Smooth muscle cell (in vitro differentiated cells): Measurements from ENCODE around the gene CCR6. TPM values are rescaled to one million over a fixed set of nuclear protein-coding genes. Genes with fewer than 3 reads are reported as not detected.

ENCODE experiments used
- DNase-seq: peaks from one replicate; lab custom pipeline; 2025; ENCODE audit not compliant: unreplicated experiment; lab: John Stamatoyannopoulos, UW
- H2AFZ ChIP-seq: fragments of 200-600 bp; sonication (generic); 2 replicates; pipeline ENCODE4 v1.6.0; 2016; ENCODE audit warnings: antibody characterized with exemption, low read depth, mild to moderate bottlenecking
- H3F3A ChIP-seq: fragments of 200-600 bp; sonication (generic); 2 replicates; pipeline ENCODE4 v1.6.0; 2017; ENCODE audit warnings: antibody characterized with exemption, low read depth
- H3K27ac ChIP-seq: fragments of 200-600 bp; sonication (generic); 2 replicates; pipeline ENCODE4 v1.5.1; 2016; ENCODE audit warnings: low read depth, mild to moderate bottlenecking
- H3K27me3 ChIP-seq: fragments of 200-600 bp; sonication (generic); 2 replicates; pipeline ENCODE4 v1.6.1; 2016; ENCODE audit warnings: low read depth, mild to moderate bottlenecking
- H3K36me3 ChIP-seq: fragments of 200-600 bp; sonication (generic); 2 replicates; pipeline ENCODE4 v1.5.1; 2016; ENCODE audit warnings: low read depth
- H3K4me1 ChIP-seq: fragments of 200-600 bp; sonication (generic); 2 replicates; pipeline ENCODE4 v1.5.1; 2016; ENCODE audit warnings: low read depth
- H3K4me2 ChIP-seq: fragments of 200-600 bp; sonication (generic); 2 replicates; pipeline ENCODE4 v1.6.0; 2016; ENCODE audit warnings: mild to moderate bottlenecking
- H3K4me3 ChIP-seq: fragments of 200-600 bp; sonication (generic); 2 replicates; pipeline ENCODE4 v1.5.1; 2016; ENCODE audit warnings: mild to moderate bottlenecking
- H3K79me2 ChIP-seq: fragments of 200-600 bp; sonication (generic); 2 replicates; pipeline ENCODE4 v1.6.0; 2016; ENCODE audit warnings: low read depth, mild to moderate bottlenecking
- H3K9ac ChIP-seq: fragments of 200-600 bp; sonication (generic); 2 replicates; pipeline ENCODE4 v1.6.0; 2016; ENCODE audit warnings: low read depth
- H3K9me3 ChIP-seq: fragments of 200-600 bp; sonication (generic); replicated peaks from 2 replicates; pipeline ENCODE4 v1.5.1; 2016; ENCODE audit warnings: low read depth
- H4K20me1 ChIP-seq: fragments of 200-600 bp; sonication (generic); 2 replicates; pipeline ENCODE4 v1.6.0; 2016; ENCODE audit warnings: low read depth
- WGBS: methylation state at CpG from one replicate; pipeline ENCODE4 v1.1.7; 2016; ENCODE audit warnings: low lambda C conversion rate; 5-methylcytosine and 5-hydroxymethylcytosine counted together
- polyA plus RNA-seq: library from polyadenylated mRNA; unstranded; fragments of >200 nt; fragmentation: Nextera tagmentation; extraction: Ambion mirVana; gene quantifications from 2 replicates; pipeline ENCODE4 v1.2.1, GENCODE V29; 2016
- total RNA-seq: library from RNA; depleted of rRNA; stranded (reverse); fragments of >200 nt; gene quantifications from 2 replicates; pipeline ENCODE4 v1.2.3, GENCODE V29; 2014
- TF ChIP-seq, protein P1 (sequence below): fragments of 200-600 bp; sonication (generic); IDR thresholded peaks from 2 replicates; pipeline ENCODE4 v1.5.1; 2017; ENCODE audit warnings: borderline replicate concordance, mild to moderate bottlenecking, antibody characterized with exemption; ENCODE audit not compliant: insufficient read depth, poor library complexity, severe bottlenecking

CCR6 gene
- total and polyA plus RNA-seq, 2 experiments from 2014 or later: not detected

DNA sequence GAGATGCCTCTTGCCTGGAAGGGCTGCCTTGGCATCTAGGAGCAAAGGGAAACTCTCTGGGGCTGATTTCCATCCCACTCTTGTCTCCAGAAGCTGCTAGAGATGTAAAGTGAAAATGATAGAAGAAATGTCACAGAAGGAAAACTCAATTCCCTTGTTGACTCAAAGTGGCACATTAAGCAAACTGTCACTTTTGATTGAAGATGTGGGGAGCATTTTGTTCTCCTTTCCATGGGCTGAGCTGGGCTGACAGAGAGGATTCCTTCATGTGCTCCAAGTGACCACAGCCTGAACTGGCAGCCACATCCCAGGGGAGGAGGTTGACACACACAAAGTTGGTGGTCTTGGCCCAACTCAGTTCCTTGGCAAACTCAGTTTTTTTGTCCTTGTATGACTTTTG, 25.1 kb downstream of the CCR6 start:
- TF ChIP-seq, protein P1, sequence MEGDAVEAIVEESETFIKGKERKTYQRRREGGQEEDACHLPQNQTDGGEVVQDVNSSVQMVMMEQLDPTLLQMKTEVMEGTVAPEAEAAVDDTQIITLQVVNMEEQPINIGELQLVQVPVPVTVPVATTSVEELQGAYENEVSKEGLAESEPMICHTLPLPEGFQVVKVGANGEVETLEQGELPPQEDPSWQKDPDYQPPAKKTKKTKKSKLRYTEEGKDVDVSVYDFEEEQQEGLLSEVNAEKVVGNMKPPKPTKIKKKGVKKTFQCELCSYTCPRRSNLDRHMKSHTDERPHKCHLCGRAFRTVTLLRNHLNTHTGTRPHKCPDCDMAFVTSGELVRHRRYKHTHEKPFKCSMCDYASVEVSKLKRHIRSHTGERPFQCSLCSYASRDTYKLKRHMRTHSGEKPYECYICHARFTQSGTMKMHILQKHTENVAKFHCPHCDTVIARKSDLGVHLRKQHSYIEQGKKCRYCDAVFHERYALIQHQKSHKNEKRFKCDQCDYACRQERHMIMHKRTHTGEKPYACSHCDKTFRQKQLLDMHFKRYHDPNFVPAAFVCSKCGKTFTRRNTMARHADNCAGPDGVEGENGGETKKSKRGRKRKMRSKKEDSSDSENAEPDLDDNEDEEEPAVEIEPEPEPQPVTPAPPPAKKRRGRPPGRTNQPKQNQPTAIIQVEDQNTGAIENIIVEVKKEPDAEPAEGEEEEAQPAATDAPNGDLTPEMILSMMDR: no peak
- Histone ChIP-seq H3K27ac (no peak overlapping the region), H3K4me1 (peaks cover 8% of the 10 kb centered on the region), H3K36me3 (no peaks in the 10 kb centered on the region), H3K27me3 (peaks cover 31% of the 10 kb centered on the region), H3K9ac (no peak overlapping the region), H3F3A (no peaks in the 10 kb centered on the region), H2AFZ (no peak overlapping the region), H4K20me1 (no peaks in the 10 kb centered on the region), H3K9me3 (no peaks in the 10 kb centered on the region), H3K4me3 (no peak overlapping the region), H3K4me2 (no peak overlapping the region), H3K79me2 (no peaks in the 10 kb centered on the region)
- no peak for DNase-seq

DNA sequence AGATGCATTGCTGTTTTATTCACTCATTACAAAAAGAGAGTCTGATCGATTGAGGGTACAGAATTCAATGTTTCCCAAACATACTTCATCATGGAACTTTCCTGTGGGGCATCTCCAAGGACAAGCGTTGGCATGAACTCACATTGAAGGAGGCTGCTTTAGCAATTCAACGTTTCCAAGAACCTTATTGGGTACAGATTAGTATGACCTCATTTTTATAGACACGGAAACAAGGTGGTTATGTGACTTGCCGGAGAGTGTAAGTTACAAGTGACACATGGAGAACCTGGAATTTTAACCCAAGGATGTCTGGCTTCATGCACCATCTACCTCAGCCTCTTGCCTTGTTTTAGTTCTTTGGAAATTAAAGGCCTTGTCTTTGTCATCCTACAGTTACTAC, 26.1 kb downstream of the CCR6 start:
- Histone ChIP-seq H2AFZ (no peak overlapping the region), H3K4me2 (no peak overlapping the region), H3K79me2 (no peaks in the 10 kb centered on the region), H4K20me1 (no peaks in the 10 kb centered on the region), H3K4me1 (peaks cover 8% of the 10 kb centered on the region), H3K27ac (no peak overlapping the region), H3K36me3 (no peaks in the 10 kb centered on the region), H3K4me3 (no peak overlapping the region), H3K9ac (no peak overlapping the region), H3F3A (no peaks in the 10 kb centered on the region), H3K27me3 (peaks cover 26% of the 10 kb centered on the region), H3K9me3 (no peaks in the 10 kb centered on the region)
- 91% methylated on average over 5 of the region's 5 CpGs for WGBS
- no peak for DNase-seq
- TF ChIP-seq, protein P1: no peak

DNA sequence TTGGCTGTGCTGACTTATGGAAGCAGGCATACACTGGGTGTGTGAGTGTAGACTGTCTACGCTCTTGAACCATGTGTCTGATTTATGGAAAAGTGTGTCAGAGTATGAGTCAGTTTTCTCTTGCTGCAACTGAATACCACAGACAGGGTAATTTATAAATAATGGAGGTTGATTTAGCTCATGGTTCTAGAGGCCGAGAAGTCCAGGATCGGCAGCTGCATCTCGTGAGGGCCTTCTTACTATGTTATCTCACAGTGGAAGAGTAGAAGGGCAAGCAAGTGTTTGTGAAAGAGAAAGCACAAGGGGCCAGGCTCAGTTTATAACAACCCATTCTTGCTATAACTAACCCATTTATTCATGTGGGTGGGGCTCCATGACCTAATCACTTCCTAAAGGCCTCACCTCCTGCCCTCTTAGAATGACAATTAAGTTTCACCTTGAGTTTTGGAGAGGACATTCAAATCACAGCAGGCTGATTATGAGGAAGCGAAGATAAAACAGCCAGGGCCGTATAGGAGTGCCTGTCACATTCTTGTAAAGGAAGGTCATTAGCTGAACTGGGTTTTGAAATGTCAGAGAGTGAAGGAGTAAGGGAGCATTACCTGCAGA, 28.1 kb downstream of the CCR6 start:
- no peak overlapping the region for H3K27ac ChIP-seq
- H3K79me2 ChIP-seq: no peaks in the 10 kb centered on the region
- TF ChIP-seq, protein P1: no peak
- H3F3A ChIP-seq: no peaks in the 10 kb centered on the region
- 78% methylated on average over 6 of the region's 6 CpGs for WGBS
- no peak overlapping the region for H3K9ac ChIP-seq
- H3K27me3 ChIP-seq: peaks cover 23% of the 10 kb centered on the region
- peaks cover 8% of the 10 kb centered on the region for H3K4me1 ChIP-seq
- no peak overlapping the region for H2AFZ ChIP-seq
- no peaks in the 10 kb centered on the region for H3K36me3 ChIP-seq
- DNase-seq: no peak
- no peaks in the 10 kb centered on the region for H4K20me1 ChIP-seq
- no peak overlapping the region for H3K4me3 ChIP-seq
- H3K9me3 ChIP-seq: no peaks in the 10 kb centered on the region
- no peak overlapping the region for H3K4me2 ChIP-seq

DNA sequence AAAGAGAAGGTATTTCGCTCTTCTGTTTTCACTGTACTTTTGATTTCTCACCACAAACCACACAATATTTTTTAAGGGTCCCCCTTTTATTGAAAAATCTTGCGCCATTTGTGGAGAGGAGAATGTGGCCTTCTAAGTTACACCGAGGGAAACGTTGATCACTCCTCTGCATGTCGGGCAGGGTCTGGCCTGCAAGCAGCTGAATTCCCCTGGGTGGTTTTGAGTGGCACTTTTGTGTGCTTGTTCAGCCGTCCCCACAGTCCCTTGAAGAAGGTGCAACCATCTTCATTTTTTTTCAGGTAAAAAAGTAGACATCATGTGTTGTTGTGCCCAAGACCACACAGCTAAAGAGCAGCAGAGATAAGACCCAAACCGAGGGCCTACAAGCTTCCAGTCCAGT, 28.8 kb downstream of the CCR6 start:
- Histone ChIP-seq H3K4me2 (no peak overlapping the region), H3F3A (no peaks in the 10 kb centered on the region), H2AFZ (no peak overlapping the region), H3K79me2 (no peaks in the 10 kb centered on the region), H3K36me3 (no peaks in the 10 kb centered on the region), H3K27ac (no peak overlapping the region), H3K4me3 (no peak overlapping the region), H3K9ac (no peak overlapping the region), H3K27me3 (peaks cover 17% of the 10 kb centered on the region), H4K20me1 (no peaks in the 10 kb centered on the region), H3K9me3 (no peaks in the 10 kb centered on the region), H3K4me1 (peaks cover 3% of the 10 kb centered on the region)
- 87% methylated on average over 7 of the region's 7 CpGs for WGBS
- TF ChIP-seq, protein P1: no peak
- no peak for DNase-seq
